SK-N-SH treated with all-trans-retinoic acid at 6 μM for 48 hours (cell line): Measurements from ENCODE around the gene DONSON.
A peak's percentile ranks its signal among the peaks of the same experiment; 100 is the strongest.

Experiments
- ATAC-seq: fragments of 200-7000 bp; cut with Tn5 transposase; 3 replicates; pipeline ENCODE4 v1.9.1; 2020; ENCODE audit warnings: mild to moderate bottlenecking, moderate library complexity
- CSDC2 ChIP-seq: fragments of 250-450 bp; sonication (Bioruptor Pico); IDR thresholded peaks from 2 replicates; pipeline ENCODE4 v1.5.0; 2020; ENCODE audit warnings: mild to moderate bottlenecking, moderate library complexity
- ESRRG ChIP-seq: fragments of 250-450 bp; sonication (Bioruptor Pico); IDR thresholded peaks from 2 replicates; pipeline ENCODE4 v1.6.1; 2021; ENCODE audit warnings: mild to moderate bottlenecking
- GLIS3 ChIP-seq: fragments of 250-450 bp; sonication (Bioruptor Pico); IDR thresholded peaks from 2 replicates; pipeline ENCODE4 v1.5.0; 2020; ENCODE audit warnings: mild to moderate bottlenecking, moderate library complexity
- ISL1 ChIP-seq: fragments of 250-450 bp; sonication (Bioruptor Pico); IDR thresholded peaks from 2 replicates; pipeline ENCODE4 v2.1.2; 2022; ENCODE audit warnings: mild to moderate bottlenecking, moderate library complexity
- OSR1 ChIP-seq: fragments of 250-450 bp; sonication (Bioruptor Pico); IDR thresholded peaks from 2 replicates; pipeline ENCODE4 v1.8.0; 2022; ENCODE audit warnings: moderate library complexity, mild to moderate bottlenecking, inconsistent platforms
- PPARA ChIP-seq: fragments of 250-450 bp; sonication (Bioruptor Pico); IDR thresholded peaks from 2 replicates; pipeline ENCODE4 v1.5.0; 2020; ENCODE audit warnings: mild to moderate bottlenecking, borderline replicate concordance
- RARB ChIP-seq: fragments of 250-450 bp; sonication (Bioruptor Pico); IDR thresholded peaks from 2 replicates; pipeline ENCODE4 v1.8.0; 2021; ENCODE audit warnings: mild to moderate bottlenecking, moderate library complexity
- TCF4 ChIP-seq: fragments of 250-450 bp; sonication (Bioruptor Pico); IDR thresholded peaks from 2 replicates; pipeline ENCODE4 v1.8.0; 2021; ENCODE audit warnings: mild to moderate bottlenecking, moderate library complexity, borderline replicate concordance
- TOX ChIP-seq: fragments of 250-450 bp; sonication (Bioruptor Pico); IDR thresholded peaks from 2 replicates; pipeline ENCODE4 v1.8.0; 2021; ENCODE audit warnings: mild to moderate bottlenecking, moderate library complexity, borderline replicate concordance
- ZC3H10 ChIP-seq: fragments of 250-450 bp; sonication (Bioruptor Pico); IDR thresholded peaks from 2 replicates; pipeline ENCODE4 v1.5.1; 2021; ENCODE audit warnings: mild to moderate bottlenecking, moderate library complexity
- ZFP3 ChIP-seq: fragments of 250-450 bp; sonication (Bioruptor Pico); IDR thresholded peaks from 2 replicates; pipeline ENCODE4 v1.5.0; 2020; ENCODE audit warnings: mild to moderate bottlenecking, moderate library complexity
- ZFP30 ChIP-seq: fragments of 450-650 bp; formaldehyde crosslinking; IDR thresholded peaks from 2 replicates; pipeline ENCODE4 v1.5.0; 2022; ENCODE audit warnings: mild to moderate bottlenecking, moderate library complexity
- ZNF565 ChIP-seq: fragments of 450-650 bp; formaldehyde crosslinking; conservative IDR thresholded peaks from 2 replicates; pipeline ENCODE4 v1.5.0; 2020; ENCODE audit warnings: low read depth, mild to moderate bottlenecking, moderate library complexity
- ZNF70 ChIP-seq: fragments of 450-650 bp; formaldehyde crosslinking; IDR thresholded peaks from 2 replicates; pipeline ENCODE4 v1.5.0; 2020; ENCODE audit warnings: mild to moderate bottlenecking, moderate library complexity
- ZNF8 ChIP-seq: fragments of 450-650 bp; formaldehyde crosslinking; IDR thresholded peaks from 2 replicates; pipeline ENCODE4 v1.5.0; 2020; ENCODE audit warnings: mild to moderate bottlenecking, moderate library complexity
- TF ChIP-seq, protein P1 (sequence below): fragments of 250-450 bp; sonication (Bioruptor Pico); IDR thresholded peaks from 2 replicates; pipeline ENCODE4 v1.8.0; 2021; ENCODE audit warnings: low read depth, mild to moderate bottlenecking, moderate library complexity, borderline replicate concordance
- TF ChIP-seq, protein P2 (sequence below): fragments of 250-450 bp; sonication (Bioruptor Pico); IDR thresholded peaks from 2 replicates; pipeline ENCODE4 v1.8.0; 2020; ENCODE audit warnings: mild to moderate bottlenecking, moderate library complexity, borderline replicate concordance
- TF ChIP-seq, protein P3 (sequence below): fragments of 250-450 bp; sonication (Bioruptor Pico); IDR thresholded peaks from 2 replicates; pipeline ENCODE4 v1.5.1; 2020; ENCODE audit warnings: low read depth, mild to moderate bottlenecking, moderate library complexity
- TF ChIP-seq, protein P4 (sequence below): fragments of 250-450 bp; sonication (Bioruptor Pico); IDR thresholded peaks from 2 replicates; pipeline ENCODE4 v1.5.0; 2020; ENCODE audit warnings: mild to moderate bottlenecking, moderate library complexity
- TF ChIP-seq, protein P5 (sequence below): fragments of 250-450 bp; sonication (Bioruptor Pico); IDR thresholded peaks from 2 replicates; pipeline ENCODE4 v1.5.1; 2021; ENCODE audit warnings: mild to moderate bottlenecking, moderate library complexity

The DONSON gene

DNA sequence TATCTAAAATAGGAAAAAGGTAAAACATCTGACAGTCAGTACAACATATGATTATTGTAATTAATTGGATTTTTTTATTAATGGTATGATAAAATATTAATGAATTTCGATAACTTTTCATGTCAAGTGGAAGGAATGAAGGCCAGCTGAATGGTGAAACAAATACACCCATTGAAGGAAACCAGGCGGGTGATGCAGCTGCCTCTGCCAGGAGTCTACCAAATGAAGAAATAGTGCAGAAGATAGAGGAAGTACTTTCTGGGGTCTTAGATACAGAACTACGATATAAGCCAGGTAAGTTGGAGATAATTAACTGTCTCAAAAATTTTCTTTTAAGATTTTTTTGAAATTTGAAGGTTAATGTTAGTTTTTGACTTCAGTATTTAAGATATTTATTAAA is 42.4 kb downstream of the DONSON start:
- ATAC-seq: no peak
- TF ChIP-seq, protein P1, sequence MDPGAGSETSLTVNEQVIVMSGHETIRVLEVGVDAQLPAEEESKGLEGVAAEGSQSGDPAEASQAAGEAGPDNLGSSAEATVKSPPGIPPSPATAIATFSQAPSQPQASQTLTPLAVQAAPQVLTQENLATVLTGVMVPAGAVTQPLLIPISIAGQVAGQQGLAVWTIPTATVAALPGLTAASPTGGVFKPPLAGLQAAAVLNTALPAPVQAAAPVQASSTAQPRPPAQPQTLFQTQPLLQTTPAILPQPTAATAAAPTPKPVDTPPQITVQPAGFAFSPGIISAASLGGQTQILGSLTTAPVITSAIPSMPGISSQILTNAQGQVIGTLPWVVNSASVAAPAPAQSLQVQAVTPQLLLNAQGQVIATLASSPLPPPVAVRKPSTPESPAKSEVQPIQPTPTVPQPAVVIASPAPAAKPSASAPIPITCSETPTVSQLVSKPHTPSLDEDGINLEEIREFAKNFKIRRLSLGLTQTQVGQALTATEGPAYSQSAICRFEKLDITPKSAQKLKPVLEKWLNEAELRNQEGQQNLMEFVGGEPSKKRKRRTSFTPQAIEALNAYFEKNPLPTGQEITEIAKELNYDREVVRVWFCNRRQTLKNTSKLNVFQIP (CRISPR knock-in tag): no peak
- TF ChIP-seq ZNF70 (CRISPR knock-in tag) (no peak), TCF4 (CRISPR knock-in tag) (no peak), ISL1 (CRISPR knock-in tag) (no peak), ZFP30 (no peak), PPARA (no peak), ZFP3 (CRISPR knock-in tag) (no peak), ZNF8 (CRISPR knock-in tag) (no peak), TOX (CRISPR knock-in tag) (no peak), RARB (no peak), CSDC2 (no peak), ESRRG (no peak), GLIS3 (CRISPR knock-in tag) (no peak), OSR1 (CRISPR knock-in tag) (no peak), ZNF565 (CRISPR knock-in tag) (no peak)
- TF ChIP-seq, protein P2, sequence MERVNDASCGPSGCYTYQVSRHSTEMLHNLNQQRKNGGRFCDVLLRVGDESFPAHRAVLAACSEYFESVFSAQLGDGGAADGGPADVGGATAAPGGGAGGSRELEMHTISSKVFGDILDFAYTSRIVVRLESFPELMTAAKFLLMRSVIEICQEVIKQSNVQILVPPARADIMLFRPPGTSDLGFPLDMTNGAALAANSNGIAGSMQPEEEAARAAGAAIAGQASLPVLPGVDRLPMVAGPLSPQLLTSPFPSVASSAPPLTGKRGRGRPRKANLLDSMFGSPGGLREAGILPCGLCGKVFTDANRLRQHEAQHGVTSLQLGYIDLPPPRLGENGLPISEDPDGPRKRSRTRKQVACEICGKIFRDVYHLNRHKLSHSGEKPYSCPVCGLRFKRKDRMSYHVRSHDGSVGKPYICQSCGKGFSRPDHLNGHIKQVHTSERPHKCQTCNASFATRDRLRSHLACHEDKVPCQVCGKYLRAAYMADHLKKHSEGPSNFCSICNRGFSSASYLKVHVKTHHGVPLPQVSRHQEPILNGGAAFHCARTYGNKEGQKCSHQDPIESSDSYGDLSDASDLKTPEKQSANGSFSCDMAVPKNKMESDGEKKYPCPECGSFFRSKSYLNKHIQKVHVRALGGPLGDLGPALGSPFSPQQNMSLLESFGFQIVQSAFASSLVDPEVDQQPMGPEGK (CRISPR knock-in tag): no peak
- TF ChIP-seq, protein P3, sequence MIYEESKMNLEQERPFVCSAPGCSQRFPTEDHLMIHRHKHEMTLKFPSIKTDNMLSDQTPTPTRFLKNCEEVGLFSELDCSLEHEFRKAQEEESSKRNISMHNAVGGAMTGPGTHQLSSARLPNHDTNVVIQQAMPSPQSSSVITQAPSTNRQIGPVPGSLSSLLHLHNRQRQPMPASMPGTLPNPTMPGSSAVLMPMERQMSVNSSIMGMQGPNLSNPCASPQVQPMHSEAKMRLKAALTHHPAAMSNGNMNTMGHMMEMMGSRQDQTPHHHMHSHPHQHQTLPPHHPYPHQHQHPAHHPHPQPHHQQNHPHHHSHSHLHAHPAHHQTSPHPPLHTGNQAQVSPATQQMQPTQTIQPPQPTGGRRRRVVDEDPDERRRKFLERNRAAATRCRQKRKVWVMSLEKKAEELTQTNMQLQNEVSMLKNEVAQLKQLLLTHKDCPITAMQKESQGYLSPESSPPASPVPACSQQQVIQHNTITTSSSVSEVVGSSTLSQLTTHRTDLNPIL (CRISPR knock-in tag): no peak

DNA sequence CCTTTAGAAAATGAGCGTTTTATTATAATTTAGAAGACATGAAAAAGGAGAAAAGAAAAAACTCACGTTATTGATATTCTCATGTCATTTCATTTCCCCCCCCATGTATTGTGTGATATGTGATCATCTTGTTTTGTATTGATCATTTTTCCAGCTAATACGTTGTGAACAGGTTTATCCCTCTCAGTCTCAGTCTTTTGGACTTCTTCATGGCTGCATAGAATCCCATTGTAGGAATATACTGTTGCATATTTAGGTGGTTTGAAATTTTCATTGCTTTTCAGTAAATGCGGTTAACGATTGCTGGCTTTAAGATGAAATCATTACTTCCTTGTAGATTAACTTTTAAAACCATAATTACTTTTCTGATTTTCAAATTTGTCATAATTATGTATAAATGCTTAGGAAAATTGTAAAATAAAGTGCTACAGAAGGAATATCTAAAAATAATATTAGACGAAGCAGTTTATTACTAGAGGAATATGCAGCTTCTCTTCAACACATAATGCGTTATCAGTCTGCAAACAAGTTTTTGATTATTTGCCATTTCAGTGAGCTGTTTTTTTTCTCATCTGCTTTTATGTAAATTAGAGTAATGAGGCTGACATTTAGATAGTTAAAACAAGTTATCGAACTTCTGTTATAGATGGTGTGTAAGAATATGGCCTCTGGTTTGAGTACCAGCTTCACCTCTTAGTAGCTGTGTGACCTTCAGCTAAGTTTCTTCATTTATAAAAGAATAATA is 43.9 kb downstream of the DONSON start:
- no peak for TF ChIP-seq RARB
- TF ChIP-seq, all 23 proteins: peak for 0
- ATAC-seq: no peak

DNA sequence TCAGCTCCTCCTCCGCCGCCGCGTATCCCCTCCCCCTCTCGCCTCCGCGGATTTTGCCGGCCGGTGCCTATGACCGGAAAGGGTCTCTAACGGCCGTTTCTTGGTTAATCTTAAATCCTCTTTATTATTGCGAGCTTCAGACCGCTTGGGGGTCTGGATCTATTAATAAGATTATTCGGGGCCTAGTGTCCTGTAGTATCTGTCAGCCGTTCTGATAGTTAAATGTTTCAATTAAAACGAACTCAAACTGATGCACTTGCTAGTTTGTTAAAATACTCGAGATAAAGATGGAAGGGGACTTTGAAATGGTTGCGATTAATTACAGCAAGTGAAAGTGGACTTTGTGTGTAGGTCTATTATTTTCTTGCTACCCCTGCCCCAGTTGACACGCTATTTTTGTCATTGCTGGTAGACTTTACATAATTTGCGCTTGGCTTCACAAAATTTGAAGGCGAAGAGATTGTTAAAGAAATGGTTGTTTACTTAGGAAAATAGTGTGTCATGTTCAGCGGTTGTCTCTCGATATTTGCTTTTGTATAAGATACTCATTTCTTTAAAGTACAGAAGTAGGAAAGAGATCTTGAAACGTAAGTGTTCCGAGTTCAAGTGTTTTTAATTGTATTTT is 44.9 kb downstream of the DONSON start:
- ATAC-seq: peak; percentile 26; the same call in 2 of the 3 replicates

More for the DNA sequence above, 44.9 kb downstream of the DONSON start:
- TF ChIP-seq GLIS3 (CRISPR knock-in tag) (no peak), ZFP30 (no peak), TOX (CRISPR knock-in tag) (no peak), ZC3H10 (CRISPR knock-in tag) (no peak), TCF4 (CRISPR knock-in tag) (no peak), ZFP3 (CRISPR knock-in tag) (no peak), CSDC2 (no peak), ZNF8 (CRISPR knock-in tag) (no peak), ZNF565 (CRISPR knock-in tag) (no peak)
- TF ChIP-seq, protein P4, sequence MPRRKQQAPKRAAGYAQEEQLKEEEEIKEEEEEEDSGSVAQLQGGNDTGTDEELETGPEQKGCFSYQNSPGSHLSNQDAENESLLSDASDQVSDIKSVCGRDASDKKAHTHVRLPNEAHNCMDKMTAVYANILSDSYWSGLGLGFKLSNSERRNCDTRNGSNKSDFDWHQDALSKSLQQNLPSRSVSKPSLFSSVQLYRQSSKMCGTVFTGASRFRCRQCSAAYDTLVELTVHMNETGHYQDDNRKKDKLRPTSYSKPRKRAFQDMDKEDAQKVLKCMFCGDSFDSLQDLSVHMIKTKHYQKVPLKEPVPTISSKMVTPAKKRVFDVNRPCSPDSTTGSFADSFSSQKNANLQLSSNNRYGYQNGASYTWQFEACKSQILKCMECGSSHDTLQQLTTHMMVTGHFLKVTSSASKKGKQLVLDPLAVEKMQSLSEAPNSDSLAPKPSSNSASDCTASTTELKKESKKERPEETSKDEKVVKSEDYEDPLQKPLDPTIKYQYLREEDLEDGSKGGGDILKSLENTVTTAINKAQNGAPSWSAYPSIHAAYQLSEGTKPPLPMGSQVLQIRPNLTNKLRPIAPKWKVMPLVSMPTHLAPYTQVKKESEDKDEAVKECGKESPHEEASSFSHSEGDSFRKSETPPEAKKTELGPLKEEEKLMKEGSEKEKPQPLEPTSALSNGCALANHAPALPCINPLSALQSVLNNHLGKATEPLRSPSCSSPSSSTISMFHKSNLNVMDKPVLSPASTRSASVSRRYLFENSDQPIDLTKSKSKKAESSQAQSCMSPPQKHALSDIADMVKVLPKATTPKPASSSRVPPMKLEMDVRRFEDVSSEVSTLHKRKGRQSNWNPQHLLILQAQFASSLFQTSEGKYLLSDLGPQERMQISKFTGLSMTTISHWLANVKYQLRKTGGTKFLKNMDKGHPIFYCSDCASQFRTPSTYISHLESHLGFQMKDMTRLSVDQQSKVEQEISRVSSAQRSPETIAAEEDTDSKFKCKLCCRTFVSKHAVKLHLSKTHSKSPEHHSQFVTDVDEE (CRISPR knock-in tag): no peak
- TF ChIP-seq, protein P2 (CRISPR knock-in tag): no peak
- TF ChIP-seq, protein P5, sequence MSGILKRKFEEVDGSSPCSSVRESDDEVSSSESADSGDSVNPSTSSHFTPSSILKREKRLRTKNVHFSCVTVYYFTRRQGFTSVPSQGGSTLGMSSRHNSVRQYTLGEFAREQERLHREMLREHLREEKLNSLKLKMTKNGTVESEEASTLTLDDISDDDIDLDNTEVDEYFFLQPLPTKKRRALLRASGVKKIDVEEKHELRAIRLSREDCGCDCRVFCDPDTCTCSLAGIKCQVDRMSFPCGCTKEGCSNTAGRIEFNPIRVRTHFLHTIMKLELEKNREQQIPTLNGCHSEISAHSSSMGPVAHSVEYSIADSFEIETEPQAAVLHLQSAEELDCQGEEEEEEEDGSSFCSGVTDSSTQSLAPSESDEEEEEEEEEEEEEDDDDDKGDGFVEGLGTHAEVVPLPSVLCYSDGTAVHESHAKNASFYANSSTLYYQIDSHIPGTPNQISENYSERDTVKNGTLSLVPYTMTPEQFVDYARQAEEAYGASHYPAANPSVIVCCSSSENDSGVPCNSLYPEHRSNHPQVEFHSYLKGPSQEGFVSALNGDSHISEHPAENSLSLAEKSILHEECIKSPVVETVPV (CRISPR knock-in tag): no peak
- TF ChIP-seq, protein P1 (CRISPR knock-in tag): no peak
